A549 (cell line): ENCODE data around the gene ZMYND8. TPM values are rescaled to one million over a fixed set of nuclear protein-coding genes. Genes with fewer than 3 reads are reported as not detected.

Experiments used
- ATAC-seq, 2 experiments: fragments of 200-7000 bp in 1 of 2; fragments of >200 bp in 1 of 2; cut with Nextera tagmentation in 1 of 2; cut with Tn5 transposase in 1 of 2; 3 replicates each; pipeline versions ENCODE4 v1.8.0 to v1.9.1; 2018 to 2020; ENCODE audit warnings: mild to moderate bottlenecking in 1 of 2, moderate library complexity in 1 of 2
- CTCF ChIA-PET: fragments of 300-600 bp; sonication (Branson Sonifier 250); formaldehyde crosslinking; extraction: SDS; loops from one replicate; lab custom pipeline; 2021; ENCODE audit warnings: antibody characterized with exemption, inconsistent platforms; lab: Yijun Ruan, JAX
- POLR2A ChIA-PET: fragments of 350-600 bp; formaldehyde crosslinking; extraction: SDS; loops from one replicate; lab custom pipeline; 2021; ENCODE audit warnings: antibody characterized with exemption, inconsistent platforms; lab: Yijun Ruan, JAX
- DNase-seq, 2 experiments: peaks; one replicate each; pipeline versions ENCODE4 v3.0.0 to v3.0.0-alpha.2; 2011 to 2016; ENCODE audit warnings: low read depth in 1 of 2, low spot score in 1 of 2
- FAIRE-seq: peaks from 2 replicates; lab custom pipeline; 2011; peaks lifted over from hg19 to GRCh38; lab: Jason Lieb, UNC
- H3K27ac ChIP-seq, 2 experiments: fragments of >200 bp; sonication (Bioruptor Twin); formaldehyde crosslinking; 3 replicates each; pipeline ENCODE4 v1.5.1; 2016 to 2017
- H3K4me1 ChIP-seq: fragments of >200 bp; sonication (Bioruptor Twin); formaldehyde crosslinking; 3 replicates; pipeline ENCODE4 v1.6.1; 2016
- H3K4me2 ChIP-seq: fragments of >200 bp; sonication (Bioruptor Twin); formaldehyde crosslinking; 3 replicates; pipeline ENCODE4 v1.6.1; 2016
- H3K4me3 ChIP-seq: fragments of >200 bp; sonication (Bioruptor Twin); formaldehyde crosslinking; 3 replicates; pipeline ENCODE4 v1.5.1; 2016
- H3K9me3 ChIP-seq: fragments of >200 bp; sonication (Bioruptor Twin); formaldehyde crosslinking; 3 replicates; pipeline ENCODE4 v1.6.1; 2016
- CBX2 ChIP-seq: fragments of 200-600 bp; sonication (generic); IDR thresholded peaks from 2 replicates; pipeline ENCODE4 v1.6.1; 2016; ENCODE audit warnings: low read depth, mild to moderate bottlenecking, borderline replicate concordance
- CBX8 ChIP-seq: fragments of 200-600 bp; sonication (generic); IDR thresholded peaks from 2 replicates; pipeline ENCODE4 v1.6.1; 2016
- CHD2 ChIP-seq: fragments of 150-350 bp; IDR thresholded peaks from 2 replicates; pipeline ENCODE4 v1.6.1; 2014; ENCODE audit warnings: low read length; ENCODE audit not compliant: partially characterized antibody
- CHD4 ChIP-seq: fragments of 200-600 bp; sonication (generic); IDR thresholded peaks from 2 replicates; pipeline ENCODE4 v1.6.1; 2016; ENCODE audit warnings: antibody characterized with exemption, mild to moderate bottlenecking, borderline replicate concordance
- CTCF ChIP-seq: fragments of >200 bp; sonication (Bioruptor Twin); formaldehyde crosslinking; IDR thresholded peaks from 3 replicates; pipeline ENCODE4 v1.5.1; 2016
- EHF ChIP-seq: fragments of 250-450 bp; sonication (Bioruptor Pico); IDR thresholded peaks from 2 replicates; pipeline ENCODE4 v1.5.0; 2020; ENCODE audit warnings: mild to moderate bottlenecking
- FOSB ChIP-seq: fragments of 250-450 bp; sonication (Bioruptor Pico); IDR thresholded peaks from 2 replicates; pipeline ENCODE4 v1.5.0; 2020; ENCODE audit warnings: mild to moderate bottlenecking, moderate library complexity
- FOSL2 ChIP-seq, 2 experiments: fragments of 450-650 bp in 1 of 2; fragments of >200 bp in 1 of 2; sonication (Bioruptor Twin) in 1 of 2; formaldehyde crosslinking; IDR thresholded peaks; 2 replicates each; pipeline versions ENCODE4 v1.5.0 to v1.6.1; 2016 to 2020; ENCODE audit warnings: mild to moderate bottlenecking in 1 of 2, moderate library complexity in 1 of 2
- FOXS1 ChIP-seq: fragments of 250-450 bp; sonication (Bioruptor Pico); IDR thresholded peaks from 2 replicates; pipeline ENCODE4 v1.5.0; 2020; ENCODE audit warnings: mild to moderate bottlenecking, moderate library complexity
- HES2 ChIP-seq: fragments of >200 bp; sonication (Bioruptor Twin); formaldehyde crosslinking; IDR thresholded peaks from 2 replicates; pipeline ENCODE4 v1.6.1; 2016
- HMGXB4 ChIP-seq: fragments of 250-450 bp; sonication (Bioruptor Pico); IDR thresholded peaks from 2 replicates; pipeline ENCODE4 v1.5.0; 2021; ENCODE audit warnings: mild to moderate bottlenecking, moderate library complexity, borderline replicate concordance
- HOXA7 ChIP-seq: fragments of 250-450 bp; sonication (Bioruptor Pico); IDR thresholded peaks from 2 replicates; pipeline ENCODE4 v1.5.0; 2020; ENCODE audit warnings: mild to moderate bottlenecking, moderate library complexity
- HOXB5 ChIP-seq: fragments of 250-450 bp; sonication (Bioruptor Pico); IDR thresholded peaks from 2 replicates; pipeline ENCODE4 v1.5.0; 2020; ENCODE audit warnings: mild to moderate bottlenecking, moderate library complexity
- MAX ChIP-seq: IDR thresholded peaks from 2 replicates; pipeline ENCODE4 v1.6.1; 2012
- NFE2L2 ChIP-seq: fragments of 150-350 bp; conservative IDR thresholded peaks from 2 replicates; pipeline ENCODE4 v1.6.1; 2014; ENCODE audit warnings: low read length
- NPAS2 ChIP-seq: fragments of 250-450 bp; sonication (Bioruptor Pico); IDR thresholded peaks from 2 replicates; pipeline ENCODE4 v1.8.0; 2022; ENCODE audit warnings: mild to moderate bottlenecking, moderate library complexity, borderline replicate concordance
- POLR2A ChIP-seq: IDR thresholded peaks from 2 replicates; pipeline ENCODE4 v1.6.1; 2012; ENCODE audit warnings: mild to moderate bottlenecking, low read length
- REST ChIP-seq: fragments of 200-600 bp; sonication (generic); IDR thresholded peaks from 2 replicates; pipeline ENCODE4 v1.6.1; 2016; ENCODE audit warnings: antibody characterized with exemption, mild to moderate bottlenecking, moderate library complexity
- TFCP2L1 ChIP-seq: fragments of 250-450 bp; sonication (Bioruptor Pico); IDR thresholded peaks from 2 replicates; pipeline ENCODE4 v1.5.0; 2021; ENCODE audit warnings: mild to moderate bottlenecking
- TP53 ChIP-seq: fragments of 250-450 bp; sonication (Bioruptor Pico); IDR thresholded peaks from 2 replicates; pipeline ENCODE4 v1.5.0; 2021; ENCODE audit warnings: mild to moderate bottlenecking, moderate library complexity
- ZFP36 ChIP-seq: fragments of 450-650 bp; IDR thresholded peaks from 2 replicates; pipeline ENCODE4 v1.6.1; 2014; ENCODE audit warnings: borderline replicate concordance; ENCODE audit not compliant: partially characterized antibody
- ZNF302 ChIP-seq: fragments of 250-450 bp; sonication (Bioruptor Pico); IDR thresholded peaks from 2 replicates; pipeline ENCODE4 v1.9.0; 2021; ENCODE audit warnings: inconsistent platforms, mild to moderate bottlenecking, moderate library complexity
- WGBS: methylation state at CpG from one replicate; pipeline ENCODE4 v1.1.6; 2017; ENCODE audit errors: missing lambda C conversion rate; 5-methylcytosine and 5-hydroxymethylcytosine counted together
- polyA plus RNA-seq, 4 experiments: library from polyadenylated mRNA; depleted of rRNA in 3 of 4; stranded (reverse); fragments of >200 nt; fragmentation: RNase III in 1 of 4; extraction: RNeasy Plus Mini Kit Qiagen cat#74134 plus additional on column Dnase treatment in 1 of 4; gene quantifications; 2 replicates in 3 of 4; 3 replicates in 1 of 4; pipeline ENCODE4 v1.2.3, GENCODE V29; 2011 to 2017
- TF ChIP-seq, protein P1 (sequence below): fragments of >200 bp; sonication (Bioruptor Twin); formaldehyde crosslinking; IDR thresholded peaks from 3 replicates; pipeline ENCODE4 v1.6.1; 2016
- TF ChIP-seq, protein P2 (sequence below): IDR thresholded peaks from 2 replicates; pipeline ENCODE4 v1.6.1; 2012; ENCODE audit warnings: low read depth, borderline replicate concordance

Gene ZMYND8
- polyA plus RNA-seq, 2 of the 4 experiments (the other 2 are of a cell fraction), result 10.4 to 24.9 TPM

DNA sequence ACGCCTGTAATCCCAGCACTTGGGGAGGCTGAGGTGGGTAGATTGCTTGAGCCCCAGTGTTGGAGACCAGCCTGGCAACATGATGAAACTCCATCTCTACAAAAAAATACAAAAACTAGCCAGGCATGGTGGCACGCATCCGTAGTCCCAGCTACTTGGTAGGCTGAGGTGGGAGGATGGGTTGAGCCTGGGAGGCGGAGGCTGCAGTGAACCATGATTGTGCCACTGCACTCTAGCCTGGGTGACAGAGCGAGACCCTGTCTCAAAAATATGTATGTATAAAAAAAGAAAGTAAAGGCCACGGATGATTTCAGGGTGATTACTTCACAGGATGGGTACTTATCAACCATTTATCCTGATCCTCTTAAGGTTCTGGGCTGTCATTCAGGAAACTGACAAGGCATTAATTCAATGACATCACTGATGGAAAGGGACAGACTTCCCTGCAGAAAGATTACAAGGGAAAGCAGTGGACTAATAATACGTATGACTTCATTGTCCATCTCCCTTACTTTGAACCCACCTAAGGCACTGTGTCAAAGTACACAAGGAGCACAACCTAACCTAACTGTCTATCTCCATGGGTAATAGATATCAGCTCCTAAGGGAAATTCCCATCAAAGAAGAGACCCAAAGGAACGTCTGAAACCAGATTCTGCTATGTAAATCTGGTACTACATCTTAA, 61.2 kb downstream of the ZMYND8 start:
- peaks cover 29% of the 10 kb centered on the region for H3K4me1 ChIP-seq
- H3K4me3 ChIP-seq, result no peak overlapping the region
- H3K9me3 ChIP-seq, result no peaks in the 10 kb centered on the region
- ChIA-PET POLR2A (interaction anchor here (2.7 kb wide), 1 partner anchor 21 kb away, joined by 12 read pairs; no protein-coding TSS in a partner anchor), CTCF (interaction anchor here (0.8 to 3.1 kb wide), 9 partner anchors 8 to 543 kb away, joined by 3 to 25 read pairs (median 4); no protein-coding TSS in a partner anchor)
- peak in 1 of 2 experiments; percentile 56; a peak in 3 of 6 replicates for ATAC-seq
- 85% methylated on average over 8 of the region's 8 CpGs for WGBS
- DNase-seq, result peak in 1 of 2 experiments; percentile 47
- TF ChIP-seq EHF (CRISPR knock-in tag), result no peak
- no peak for TF ChIP-seq POLR2A
- no peak for TF ChIP-seq HOXA7 (CRISPR knock-in tag)
- TF ChIP-seq FOXS1 (CRISPR knock-in tag), result no peak
- TF ChIP-seq TP53 (CRISPR knock-in tag), result no peak
- TF ChIP-seq TFCP2L1, result no peak
- no peak for TF ChIP-seq REST
- TF ChIP-seq FOSB (CRISPR knock-in tag), result no peak
- TF ChIP-seq HES2, result no peak
- TF ChIP-seq FOSL2 (IDR thresholded peaks at IDR 0.05), result no peak
- TF ChIP-seq FOSL2 (CRISPR knock-in tag; IDR thresholded peaks at IDR 0.05), result no peak
- no peak for TF ChIP-seq MAX
- TF ChIP-seq, protein P1, sequence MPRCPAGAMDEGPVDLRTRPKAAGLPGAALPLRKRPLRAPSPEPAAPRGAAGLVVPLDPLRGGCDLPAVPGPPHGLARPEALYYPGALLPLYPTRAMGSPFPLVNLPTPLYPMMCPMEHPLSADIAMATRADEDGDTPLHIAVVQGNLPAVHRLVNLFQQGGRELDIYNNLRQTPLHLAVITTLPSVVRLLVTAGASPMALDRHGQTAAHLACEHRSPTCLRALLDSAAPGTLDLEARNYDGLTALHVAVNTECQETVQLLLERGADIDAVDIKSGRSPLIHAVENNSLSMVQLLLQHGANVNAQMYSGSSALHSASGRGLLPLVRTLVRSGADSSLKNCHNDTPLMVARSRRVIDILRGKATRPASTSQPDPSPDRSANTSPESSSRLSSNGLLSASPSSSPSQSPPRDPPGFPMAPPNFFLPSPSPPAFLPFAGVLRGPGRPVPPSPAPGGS, result no peak
- TF ChIP-seq ZNF302 (CRISPR knock-in tag), result no peak
- no peak for TF ChIP-seq CTCF
- no peak for TF ChIP-seq CBX2
- FAIRE-seq, result no peak
- H3K4me2 ChIP-seq, result peak overlapping the region; percentile 24
- H3K27ac ChIP-seq, result peak overlapping the region; percentile 69 to 81

GRCh38 chr20:47293631-47294030, 62.9 kb downstream of the ZMYND8 start:
- Histone ChIP-seq H3K9me3 (no peaks in the 10 kb centered on the region), H3K4me2 (no peak overlapping the region), H3K4me3 (no peak overlapping the region), H3K4me1 (peaks cover 29% of the 10 kb centered on the region), H3K27ac (peak overlapping the region; percentile 25 to 81; a peak in 4 of 6 replicates)
- no peak for FAIRE-seq
- ATAC-seq, result no peak
- DNase-seq, result no peak
- WGBS, result 83% methylated on average over 4 of the region's 4 CpGs
- ChIA-PET POLR2A (no interaction called here), CTCF (interaction anchor here (1.0 to 3.1 kb wide), 5 partner anchors 11 to 90 kb away, joined by 3 to 25 read pairs (median 4); no protein-coding TSS in a partner anchor)
- TF ChIP-seq CBX8, result no peak
- TF ChIP-seq NPAS2 (CRISPR knock-in tag), result no peak
- no peak for TF ChIP-seq CBX2
- no peak for TF ChIP-seq CHD2
- no peak for TF ChIP-seq NFE2L2
- TF ChIP-seq ZFP36, result no peak
- no peak for TF ChIP-seq CHD4
- no peak for TF ChIP-seq HMGXB4 (CRISPR knock-in tag)
- TF ChIP-seq, protein P2, sequence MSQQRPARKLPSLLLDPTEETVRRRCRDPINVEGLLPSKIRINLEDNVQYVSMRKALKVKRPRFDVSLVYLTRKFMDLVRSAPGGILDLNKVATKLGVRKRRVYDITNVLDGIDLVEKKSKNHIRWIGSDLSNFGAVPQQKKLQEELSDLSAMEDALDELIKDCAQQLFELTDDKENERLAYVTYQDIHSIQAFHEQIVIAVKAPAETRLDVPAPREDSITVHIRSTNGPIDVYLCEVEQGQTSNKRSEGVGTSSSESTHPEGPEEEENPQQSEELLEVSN, result no peak
- TF ChIP-seq HOXB5 (CRISPR knock-in tag), result no peak
- TF ChIP-seq, protein P1, result no peak
- TF ChIP-seq TP53 (CRISPR knock-in tag), result no peak
